SH-SY5Y (cell line): ENCODE results near the gene C1orf232.

Source experiments
- GATA2 ChIP-seq: IDR thresholded peaks from 2 replicates; pipeline ENCODE4 v1.6.1; 2011; ENCODE audit warnings: mild to moderate bottlenecking, low read depth, low read length
- GATA3 ChIP-seq: IDR thresholded peaks from 2 replicates; pipeline ENCODE4 v1.6.1; 2011; ENCODE audit warnings: low read depth, mild to moderate bottlenecking, low read length, moderate library complexity

C1orf232 gene

DNA sequence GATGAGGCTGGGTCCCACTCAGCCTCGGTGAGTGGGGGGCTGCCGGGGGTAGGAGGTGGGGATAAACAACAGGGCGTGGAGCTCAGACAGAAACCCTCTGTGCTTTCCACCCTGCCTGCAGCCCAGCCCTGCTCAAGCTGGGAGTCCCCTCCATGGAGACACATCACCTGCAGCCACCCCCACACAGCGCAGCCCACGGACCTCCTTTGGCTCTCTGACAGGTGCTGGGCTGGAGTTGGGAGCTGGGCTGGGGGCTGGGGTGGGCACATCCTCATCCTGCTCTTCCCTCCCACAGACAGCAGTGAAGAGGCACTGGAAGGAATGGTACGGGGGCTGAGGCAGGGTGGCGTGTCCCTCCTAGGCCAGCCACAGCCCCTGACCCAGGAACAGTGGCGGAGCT lies 19.7 kb upstream of the C1orf232 start:
- TF ChIP-seq GATA3 (no peak), GATA2 (no peak)

DNA sequence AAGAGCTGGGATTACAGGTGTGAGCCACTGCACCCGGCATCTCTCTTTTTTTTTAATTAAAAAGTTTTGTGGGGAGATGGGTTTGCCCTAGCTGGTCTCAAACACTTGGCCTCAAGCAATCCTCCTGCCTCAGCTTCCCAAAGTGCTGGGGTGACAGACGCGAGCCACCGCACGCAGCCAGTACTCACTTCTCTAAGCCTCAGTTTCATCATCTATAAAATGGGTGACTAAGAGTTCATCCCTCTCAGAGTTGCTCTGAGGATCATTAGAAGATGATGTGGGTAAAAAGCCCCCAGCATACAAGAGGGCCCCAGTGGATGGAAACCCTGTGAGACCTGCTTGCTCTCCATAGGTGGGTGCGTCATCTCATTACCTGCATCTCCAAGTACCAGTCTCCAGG lies 19.1 kb upstream of the C1orf232 start:
- TF ChIP-seq GATA2 (no peak), GATA3 (no peak)

DNA sequence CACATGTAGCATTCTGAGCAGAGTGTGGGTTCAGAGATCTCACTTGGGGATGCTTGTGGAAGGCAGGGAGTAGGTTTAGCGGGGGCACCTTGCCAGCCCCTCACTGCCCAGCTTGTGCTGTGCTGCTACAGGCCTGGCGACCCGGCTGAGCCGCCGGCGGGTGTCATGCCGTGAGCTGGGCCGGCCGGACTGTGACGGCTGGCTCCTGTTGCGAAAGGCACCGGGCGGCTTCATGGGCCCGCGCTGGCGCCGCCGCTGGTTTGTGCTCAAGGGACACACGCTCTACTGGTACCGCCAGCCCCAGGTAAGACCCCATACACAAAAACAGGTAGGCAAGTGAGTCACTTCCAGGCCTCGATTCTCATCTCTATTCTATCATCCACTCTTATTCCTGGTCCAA lies 16.1 kb upstream of the C1orf232 start:
- TF ChIP-seq GATA2 (no peak), GATA3 (no peak)

- TF ChIP-seq GATA3 (no peak), GATA2 (no peak)
Observed at GRCh38 chr1:26184086-26184485, 15.3 kb upstream of the C1orf232 start.

DNA sequence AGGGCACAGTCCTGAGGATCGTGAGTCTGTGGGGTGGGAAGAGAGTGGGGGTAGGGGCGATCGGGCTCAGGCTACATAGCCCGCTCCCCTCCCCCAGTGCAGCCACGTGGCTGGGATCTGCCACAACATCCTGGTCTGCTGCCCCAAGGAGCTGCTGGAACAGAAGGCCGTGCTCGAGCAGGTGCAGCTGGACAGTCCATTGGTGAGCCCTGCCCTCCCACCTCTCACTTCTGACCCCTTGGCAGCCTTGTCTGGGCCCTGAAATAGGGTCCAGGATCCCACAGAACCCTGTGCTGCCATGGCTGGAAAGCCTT lies 13.6 kb upstream of the C1orf232 start:
- TF ChIP-seq GATA2: no peak
- TF ChIP-seq GATA3: no peak

- TF ChIP-seq GATA2: no peak
- TF ChIP-seq GATA3: no peak
Observed at GRCh38 chr1:26181586-26182382, 13.0 kb upstream of the C1orf232 start.

DNA sequence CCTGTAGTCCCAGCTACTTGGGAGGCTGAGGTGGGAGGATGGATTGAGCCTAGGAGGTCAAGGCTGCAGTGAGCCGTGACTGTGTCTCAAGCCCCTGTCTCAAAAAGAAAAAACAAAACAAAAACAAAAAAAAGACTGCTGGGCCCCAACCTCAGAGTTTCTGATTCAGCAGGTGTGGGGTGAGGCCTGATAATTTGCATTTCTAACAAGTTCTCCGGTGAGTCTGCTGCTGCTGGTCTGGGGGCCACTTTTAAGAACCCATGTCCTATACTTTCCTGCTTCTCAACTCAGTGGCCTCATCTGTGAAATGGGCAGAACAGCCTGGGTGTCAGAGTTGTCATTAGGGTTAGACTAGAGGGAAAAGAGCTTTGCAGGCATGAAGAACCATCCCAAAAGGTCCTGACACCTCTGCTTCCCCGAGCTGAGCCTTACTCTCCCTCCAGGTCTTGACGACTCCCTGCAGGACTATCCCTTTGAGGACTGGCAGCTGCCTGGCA lies 11.3 kb upstream of the C1orf232 start:
- TF ChIP-seq GATA3 (no peak), GATA2 (no peak)

GRCh38 chr1:26177182-26177684 lies 8.5 kb upstream of the C1orf232 start, which contains the start of gene CNKSR1:
CNKSR1 (plus strand) TSS chr1:26177491; CDS start chr1:26177548, 57 bp downstream.
- TF ChIP-seq GATA2 (no peak), GATA3 (no peak)

- no peak for TF ChIP-seq GATA3
- no peak for TF ChIP-seq GATA2
Observed at GRCh38 chr1:26175346-26175745, 6.6 kb upstream of the C1orf232 start.

GRCh38 chr1:26171084-26172072 lies 2.6 kb upstream of the C1orf232 start, which contains the start of gene ZNF593OS:
ZNF593OS (minus strand) TSS chr1:26171832; CDS start chr1:26171661, 171 bp downstream.
- TF ChIP-seq GATA2 (no peak), GATA3 (no peak)

GRCh38 chr1:26170472-26170821 lies 1.7 kb upstream of the C1orf232 start:
- TF ChIP-seq GATA2: no peak

DNA sequence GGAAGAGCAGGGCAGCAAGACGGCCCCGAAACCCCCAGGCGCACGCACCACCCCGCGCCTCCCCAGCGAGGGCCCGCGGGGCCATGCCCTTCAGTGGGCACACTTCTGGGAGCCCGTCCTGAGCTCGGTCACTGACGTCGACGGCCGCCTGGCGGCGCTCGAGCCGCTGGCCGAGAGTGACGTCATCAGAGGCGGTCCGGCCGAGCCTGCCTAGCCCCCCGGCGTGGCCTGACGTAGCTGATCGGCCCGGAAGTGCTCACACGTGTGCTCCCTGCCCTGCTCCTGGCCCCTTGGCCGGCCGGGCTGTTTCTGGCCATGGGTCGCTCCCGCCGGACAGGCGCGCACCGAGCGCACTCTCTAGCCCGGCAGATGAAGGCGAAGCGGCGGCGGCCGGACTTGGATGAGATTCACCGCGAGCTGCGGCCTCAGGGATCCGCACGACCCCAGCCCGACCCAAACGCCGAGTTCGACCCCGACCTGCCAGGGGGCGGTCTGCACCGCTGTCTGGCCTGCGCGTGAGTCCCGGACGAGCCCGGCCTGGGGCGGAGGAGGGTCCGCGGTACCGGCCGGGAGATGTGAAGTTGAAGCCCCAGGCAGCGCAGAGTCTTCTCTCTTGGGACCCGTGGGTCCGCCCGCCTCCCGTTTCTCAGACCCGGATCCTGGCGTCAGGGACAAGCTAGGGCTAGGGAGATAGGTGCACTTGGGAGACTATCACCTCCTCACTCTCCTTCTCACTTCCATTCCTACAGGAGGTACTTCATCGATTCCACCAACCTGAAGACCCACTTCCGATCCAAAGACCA lies 1.1 kb upstream of the C1orf232 start, which contains the start of gene ZNF593:
Gene ZNF593 (plus strand): TSS at position 240 of the 803 bp plus-strand sequence. CDS start 76 bp downstream, at position 316.
- TF ChIP-seq GATA3: no peak
- TF ChIP-seq GATA2: no peak

GRCh38 chr1:26169198-26169554 lies 413 bp upstream of the C1orf232 start:
- TF ChIP-seq GATA3: no peak
- TF ChIP-seq GATA2: no peak

DNA sequence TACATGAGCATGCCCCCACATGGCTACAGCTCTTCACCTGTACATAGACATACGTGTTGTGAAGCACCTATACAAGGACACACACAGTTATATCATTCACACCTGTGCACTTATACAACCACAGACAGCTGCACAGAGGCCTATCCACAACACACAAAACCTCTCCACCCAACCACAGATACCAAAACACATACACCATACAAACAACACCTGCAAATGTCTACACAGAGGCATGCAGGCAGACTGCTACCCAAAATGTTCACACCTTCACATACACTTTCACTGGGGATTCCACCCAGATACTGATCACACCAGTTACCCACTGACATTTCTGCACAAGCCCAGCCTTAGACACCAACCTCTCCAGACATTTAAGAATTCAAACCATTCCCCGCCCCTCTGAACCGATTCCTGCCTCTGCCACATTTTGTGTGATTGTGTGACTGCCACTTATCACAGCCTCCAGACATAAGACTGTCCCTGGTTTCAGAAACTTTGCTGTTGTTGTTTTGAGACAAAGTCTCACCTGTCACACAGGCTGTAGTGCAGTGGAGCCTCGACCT lies 2.0 kb downstream of the C1orf232 start:
- TF ChIP-seq GATA2 (no peak), GATA3 (no peak)
